ENCODE data around the gene BHLHE41.

GRCh38 chr12:26108915-26109314 lies 15.9 kb downstream of the BHLHE41 start:
- TF ChIP-seq SIN3A (IDR thresholded peaks at IDR 0.05; ENCODE audit: borderline replicate concordance in 2 of 2, control insufficient read depth in 1 of 2, low read depth in 2 of 2, low read length in 2 of 2) (no peak), ZFP36 (IDR thresholded peaks at IDR 0.05; ENCODE audit: low read depth, low read length, partially characterized antibody) (no peak), TAF7 (tag; IDR thresholded peaks at IDR 0.05) (no peak), RAD21 (CRISPR knock-in tag; conservative IDR thresholded peaks at IDR 0.05 in 1 of 2, IDR thresholded peaks at IDR 0.05 in 1 of 2) (no peak), CTCF (IDR thresholded peaks at IDR 0.05 in 2 of 3, conservative IDR thresholded peaks at IDR 0.05 in 1 of 3; ENCODE audit: insufficient read depth in 2 of 3, low read depth in 1 of 3, low read length in 3 of 3) (no peak), ATF2 (CRISPR knock-in tag; IDR thresholded peaks at IDR 0.05) (no peak), TCF7L2 (IDR thresholded peaks at IDR 0.05; ENCODE audit: low read depth, low read length) (no peak), ATF1 (CRISPR knock-in tag; IDR thresholded peaks at IDR 0.05) (no peak), ATF1 (tag; IDR thresholded peaks at IDR 0.05) (no peak), EZH2 (IDR thresholded peaks at IDR 0.05; ENCODE audit: borderline replicate concordance, low read depth, low read length) (no peak), ZNF57 (CRISPR knock-in tag; IDR thresholded peaks at IDR 0.05) (no peak)
- TF ChIP-seq, protein P1, sequence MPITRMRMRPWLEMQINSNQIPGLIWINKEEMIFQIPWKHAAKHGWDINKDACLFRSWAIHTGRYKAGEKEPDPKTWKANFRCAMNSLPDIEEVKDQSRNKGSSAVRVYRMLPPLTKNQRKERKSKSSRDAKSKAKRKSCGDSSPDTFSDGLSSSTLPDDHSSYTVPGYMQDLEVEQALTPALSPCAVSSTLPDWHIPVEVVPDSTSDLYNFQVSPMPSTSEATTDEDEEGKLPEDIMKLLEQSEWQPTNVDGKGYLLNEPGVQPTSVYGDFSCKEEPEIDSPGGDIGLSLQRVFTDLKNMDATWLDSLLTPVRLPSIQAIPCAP (CRISPR knock-in tag; IDR thresholded peaks at IDR 0.05; ENCODE audit: borderline replicate concordance): no peak

Measured in K562 (cell line).